Measurements from ENCODE around the gene PARD3B. TPM values are rescaled to one million over a fixed set of nuclear protein-coding genes. Genes with fewer than 3 reads are reported as not detected.

Gene PARD3B
- total and polyA plus RNA-seq, 5 donors = 3.0 to 18.6 (median 15.6) TPM

DNA sequence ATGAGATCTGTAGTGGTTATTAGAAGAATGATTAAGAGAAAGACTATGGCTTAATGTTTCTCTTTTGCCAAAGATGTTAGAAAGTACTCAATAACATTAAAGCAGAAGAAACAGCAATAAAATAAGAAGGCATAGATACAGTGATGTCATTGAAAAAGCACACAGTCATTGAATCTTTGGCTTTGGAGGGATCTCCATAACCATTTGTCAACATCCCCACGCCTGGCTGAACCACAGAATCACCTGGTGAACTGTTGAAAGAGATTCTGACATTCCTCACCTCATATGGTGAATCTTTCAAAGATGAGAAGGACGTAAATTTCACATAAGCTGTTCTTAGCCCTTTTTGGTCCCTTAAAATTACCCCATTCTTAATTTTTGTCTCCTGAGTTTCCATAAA lies 812.5 kb downstream of the PARD3B start:
- Histone ChIP-seq H3K4me1 (ENCODE audit: control insufficient read depth, insufficient read depth, low read length) (no peaks in the 10 kb centered on the region), H3K9me3 (ENCODE audit: control insufficient read depth, low read length) (no peaks in the 10 kb centered on the region), H3K27me3 (ENCODE audit: control insufficient read depth, insufficient read depth) (no peaks in the 10 kb centered on the region), H3K4me3 (ENCODE audit: low read length) (no peak overlapping the region), H3K27ac (ENCODE audit: low read length) (no peak overlapping the region)
- no peak for ATAC-seq
- intact Hi-C loops (cut with DNase I) = no loop called here
- DNase-seq = no peak
- 54% methylated on average over 2 of the region's 2 CpGs for WGBS

DNA sequence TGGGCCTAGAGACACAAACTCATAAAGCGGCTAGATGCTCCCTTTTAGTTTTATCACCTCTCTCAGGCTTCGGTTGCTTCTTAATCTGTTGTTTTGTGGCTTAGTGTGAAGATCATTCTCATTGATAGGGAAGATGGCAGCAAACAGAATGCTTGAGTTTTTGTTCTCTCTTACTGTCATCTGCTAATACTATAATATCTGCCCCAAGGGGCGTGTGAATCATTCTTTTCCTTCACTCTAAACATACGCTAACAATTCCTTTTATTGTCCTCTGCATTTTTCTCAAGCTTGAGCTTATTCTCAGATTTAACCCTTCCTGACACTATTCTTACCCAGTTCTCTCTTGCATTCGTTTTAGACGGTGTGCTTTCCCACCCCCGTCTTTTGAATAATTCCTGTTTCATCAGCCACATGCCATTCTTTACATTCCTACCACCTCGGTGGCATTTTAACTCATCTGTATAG lies 813.1 kb downstream of the PARD3B start:
- intact Hi-C loops (cut with DNase I) = no loop called here
- Histone ChIP-seq H3K9me3 (ENCODE audit: control insufficient read depth, low read length) (no peaks in the 10 kb centered on the region), H3K27me3 (ENCODE audit: control insufficient read depth, insufficient read depth) (no peaks in the 10 kb centered on the region), H3K4me3 (ENCODE audit: low read length) (no peak overlapping the region), H3K27ac (ENCODE audit: low read length) (no peak overlapping the region), H3K4me1 (ENCODE audit: control insufficient read depth, insufficient read depth, low read length) (no peaks in the 10 kb centered on the region)
- DNase-seq (no peak), ATAC-seq (no peak)
- WGBS = 63% methylated on average over 8 of the region's 8 CpGs

DNA sequence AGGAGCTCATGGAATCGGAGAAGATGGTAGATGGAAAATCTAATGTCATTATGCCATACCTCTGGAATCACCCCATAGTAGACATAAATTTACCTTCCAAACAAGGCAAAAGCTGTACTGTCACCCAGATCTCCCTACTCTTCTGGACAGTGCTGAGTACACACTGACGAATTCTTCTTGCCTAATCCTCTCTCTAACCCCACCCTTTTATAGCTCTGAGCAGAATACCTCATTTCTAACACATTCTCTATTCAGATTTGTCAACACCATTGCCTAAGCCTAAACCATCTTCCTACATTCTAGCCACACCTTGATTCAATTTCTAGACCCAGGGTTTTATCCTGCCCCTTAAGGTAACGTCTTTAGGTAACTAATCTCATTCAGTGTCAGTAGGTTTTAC lies 816.0 kb downstream of the PARD3B start:
- Histone ChIP-seq H3K27me3 (ENCODE audit: control insufficient read depth, insufficient read depth) (no peaks in the 10 kb centered on the region), H3K27ac (ENCODE audit: low read length) (no peak overlapping the region), H3K4me3 (ENCODE audit: low read length) (no peak overlapping the region), H3K9me3 (ENCODE audit: control insufficient read depth, low read length) (no peaks in the 10 kb centered on the region), H3K4me1 (ENCODE audit: control insufficient read depth, insufficient read depth, low read length) (no peaks in the 10 kb centered on the region)
- intact Hi-C loops (cut with DNase I) = no loop called here
- whole genome bisulfite sequencing = 89% methylated on average over 3 of the region's 3 CpGs
- ATAC-seq (no peak), DNase-seq (no peak)

DNA sequence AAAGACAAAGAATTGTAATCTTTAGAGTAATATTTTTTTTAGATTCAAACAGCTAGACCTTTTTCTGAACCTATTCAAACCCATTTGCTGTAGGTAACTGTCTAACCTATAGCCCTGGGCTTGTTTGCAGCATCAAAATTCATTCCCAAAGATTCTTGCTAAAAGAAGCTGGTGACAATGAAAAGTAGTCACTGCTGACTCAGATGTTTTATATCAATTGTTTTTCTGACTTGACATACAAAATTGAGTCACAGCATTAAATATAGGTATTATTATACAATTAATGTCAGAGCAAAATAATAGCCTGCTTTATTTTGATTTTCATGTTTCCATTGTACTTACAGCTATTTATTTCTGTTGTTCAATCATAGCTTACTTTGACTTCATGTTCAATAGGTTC lies 816.7 kb downstream of the PARD3B start:
- intact Hi-C loops (cut with DNase I) = no loop called here
- Histone ChIP-seq H3K4me3 (ENCODE audit: low read length) (no peak overlapping the region), H3K27ac (ENCODE audit: low read length) (no peak overlapping the region), H3K9me3 (ENCODE audit: control insufficient read depth, low read length) (no peaks in the 10 kb centered on the region), H3K4me1 (ENCODE audit: control insufficient read depth, insufficient read depth, low read length) (no peaks in the 10 kb centered on the region), H3K27me3 (ENCODE audit: control insufficient read depth, insufficient read depth) (no peaks in the 10 kb centered on the region)
- no peak for DNase-seq
- no peak for ATAC-seq

DNA sequence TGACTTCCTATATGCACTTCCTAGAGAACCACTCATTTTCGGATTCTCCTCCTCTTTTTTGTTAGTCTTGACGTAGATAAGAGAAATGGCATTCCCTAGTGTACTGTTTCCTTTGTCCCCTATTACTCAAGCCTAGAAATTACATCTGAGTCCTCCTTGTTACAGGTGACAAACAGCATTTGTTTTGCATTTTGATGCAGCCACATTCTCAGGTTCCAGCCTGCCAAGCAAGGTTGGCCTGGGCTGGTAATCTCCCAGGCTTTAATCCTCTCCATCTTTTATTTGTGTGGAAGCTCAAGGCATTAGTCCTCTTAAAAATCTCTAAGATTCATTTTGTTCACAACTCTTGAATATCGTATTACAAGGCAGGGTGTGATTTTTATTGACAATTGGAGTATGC lies 819.0 kb downstream of the PARD3B start:
- no peaks in the 10 kb centered on the region for H3K27me3 ChIP-seq (ENCODE audit: control insufficient read depth, insufficient read depth)
- H3K27ac ChIP-seq (ENCODE audit: low read length) = no peak overlapping the region
- intact Hi-C loops (cut with DNase I) = no loop called here
- no peaks in the 10 kb centered on the region for H3K4me1 ChIP-seq (ENCODE audit: control insufficient read depth, insufficient read depth, low read length)
- no peak for ATAC-seq
- WGBS = 76% methylated on average over 3 of the region's 3 CpGs
- DNase-seq = no peak
- no peaks in the 10 kb centered on the region for H3K9me3 ChIP-seq (ENCODE audit: control insufficient read depth, low read length)
- H3K4me3 ChIP-seq (ENCODE audit: low read length) = no peak overlapping the region

DNA sequence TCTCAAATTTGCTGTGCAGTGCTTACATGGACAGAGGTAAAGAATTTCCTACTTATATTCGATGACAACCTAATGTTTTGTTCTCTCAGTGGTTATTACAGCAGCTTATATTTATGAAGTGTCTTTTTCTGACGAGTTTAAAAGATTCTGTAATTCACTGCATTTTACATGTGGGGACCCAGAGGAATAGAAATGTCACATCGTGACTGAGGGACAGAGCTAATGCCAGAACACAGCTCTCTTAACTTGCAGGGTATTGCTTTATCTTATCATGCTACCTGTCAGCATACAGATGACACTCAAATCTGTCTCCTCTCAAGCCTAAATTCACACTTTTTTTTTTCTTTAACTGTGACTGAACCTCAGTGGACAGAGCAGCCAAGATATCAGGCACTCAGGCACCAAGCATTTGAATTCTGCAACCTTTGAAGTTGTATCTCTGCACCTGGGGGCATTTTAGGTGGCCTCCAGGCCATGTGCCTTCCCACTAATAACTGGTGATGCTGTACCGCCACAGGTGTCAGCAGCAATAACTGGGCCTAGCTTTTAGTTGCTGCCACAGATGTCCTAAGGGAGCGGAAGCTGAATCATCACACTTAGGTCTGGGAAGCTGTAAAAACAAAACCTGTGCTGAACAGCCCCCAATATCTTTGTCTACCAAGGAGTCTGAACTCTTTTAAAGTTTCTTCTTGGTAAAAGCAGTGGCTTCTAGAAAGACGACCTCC lies 821.2 kb downstream of the PARD3B start:
- WGBS = 68% methylated on average over 6 of the region's 6 CpGs
- Histone ChIP-seq H3K4me1 (ENCODE audit: control insufficient read depth, insufficient read depth, low read length) (no peaks in the 10 kb centered on the region), H3K4me3 (ENCODE audit: low read length) (no peak overlapping the region), H3K9me3 (ENCODE audit: control insufficient read depth, low read length) (no peaks in the 10 kb centered on the region), H3K27me3 (ENCODE audit: control insufficient read depth, insufficient read depth) (no peaks in the 10 kb centered on the region), H3K27ac (ENCODE audit: low read length) (no peak overlapping the region)
- DNase-seq (no peak), ATAC-seq (peak in 1 of 2 donors; percentile 59)
- intact Hi-C loops (cut with DNase I) = no loop called here

DNA sequence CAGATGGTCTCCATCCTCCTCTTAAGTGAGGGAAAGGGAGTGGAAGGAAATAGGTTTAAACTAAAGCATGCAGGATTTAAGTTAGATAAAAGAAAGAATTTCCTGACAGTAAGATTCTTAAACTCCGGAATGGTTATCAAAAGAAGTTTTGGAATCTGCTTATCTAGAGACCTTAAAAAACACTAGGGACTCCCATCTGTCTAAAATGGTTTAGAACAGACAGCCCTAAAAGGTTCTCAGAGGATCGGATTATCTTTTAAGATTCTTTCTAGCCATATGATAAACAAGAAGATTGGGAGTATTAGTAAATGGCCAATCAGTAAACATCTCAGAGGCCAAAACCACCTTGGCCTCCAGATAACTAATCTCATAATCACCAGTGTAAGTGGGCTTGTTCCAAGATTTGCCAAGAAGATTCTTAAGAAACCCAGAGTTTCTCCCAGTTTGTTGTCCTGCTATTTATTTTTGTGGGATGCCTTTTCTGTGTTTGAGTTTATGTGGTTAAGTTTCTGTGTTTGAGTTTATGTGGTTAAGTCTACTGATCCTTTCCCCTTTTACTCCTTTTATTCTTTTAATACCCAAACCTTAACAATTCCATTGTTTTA lies 822.2 kb downstream of the PARD3B start:
- 59% methylated on average over 2 of the region's 2 CpGs for WGBS
- no peaks in the 10 kb centered on the region for H3K9me3 ChIP-seq (ENCODE audit: control insufficient read depth, low read length)
- no peak overlapping the region for H3K27ac ChIP-seq (ENCODE audit: low read length)
- H3K4me3 ChIP-seq (ENCODE audit: low read length) = no peak overlapping the region
- no peaks in the 10 kb centered on the region for H3K27me3 ChIP-seq (ENCODE audit: control insufficient read depth, insufficient read depth)
- DNase-seq (no peak), ATAC-seq (no peak)
- no peaks in the 10 kb centered on the region for H3K4me1 ChIP-seq (ENCODE audit: control insufficient read depth, insufficient read depth, low read length)
- intact Hi-C loops (cut with DNase I) = no loop called here

DNA sequence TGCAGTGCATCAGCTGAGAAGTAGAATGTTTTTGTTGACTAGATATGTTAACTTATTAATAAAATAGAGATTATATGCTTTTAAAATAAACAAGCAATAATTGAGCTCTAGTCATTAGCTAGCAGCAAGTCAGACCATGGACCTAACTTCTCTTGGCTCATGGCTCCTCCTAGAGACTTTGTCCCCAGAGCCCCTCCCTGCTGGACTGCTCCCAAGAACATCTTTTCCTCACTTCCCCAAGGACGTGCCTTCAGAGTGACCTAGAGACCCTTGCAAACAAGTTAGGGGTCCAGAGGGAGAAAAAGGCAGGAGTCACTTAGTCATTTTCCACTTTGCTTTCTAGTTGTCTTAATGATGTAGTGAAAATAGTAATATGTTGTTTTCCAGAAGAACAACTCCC lies 824.5 kb downstream of the PARD3B start:
- no peaks in the 10 kb centered on the region for H3K9me3 ChIP-seq (ENCODE audit: control insufficient read depth, low read length)
- intact Hi-C loops (cut with DNase I) = no loop called here
- WGBS = 11% methylated on average over 1 of the region's 1 CpG
- no peaks in the 10 kb centered on the region for H3K4me1 ChIP-seq (ENCODE audit: control insufficient read depth, insufficient read depth, low read length)
- no peak overlapping the region for H3K27ac ChIP-seq (ENCODE audit: low read length)
- no peaks in the 10 kb centered on the region for H3K27me3 ChIP-seq (ENCODE audit: control insufficient read depth, insufficient read depth)
- no peak overlapping the region for H3K4me3 ChIP-seq (ENCODE audit: low read length)
- DNase-seq (no peak), ATAC-seq (no peak)

DNA sequence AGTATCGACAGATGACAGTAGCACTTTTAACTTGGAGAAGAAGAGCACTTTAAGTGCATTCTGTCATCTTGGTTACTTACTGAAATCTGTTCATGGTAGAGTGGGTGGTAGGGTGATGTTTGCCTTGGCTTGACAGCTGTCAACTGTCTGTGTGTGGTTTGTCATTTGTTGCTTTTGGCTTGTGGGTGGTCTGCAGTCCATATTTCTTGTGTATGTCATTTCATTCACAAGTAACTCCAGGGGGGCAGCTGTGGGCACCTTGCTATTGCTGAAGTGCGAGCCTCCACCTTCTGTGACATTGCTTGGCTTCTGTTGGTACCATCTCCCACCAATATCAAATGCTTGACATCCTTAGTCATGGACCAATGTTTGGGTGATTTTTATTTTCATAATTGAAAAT lies 825.5 kb downstream of the PARD3B start:
- DNase-seq = no peak
- Histone ChIP-seq H3K4me1 (ENCODE audit: control insufficient read depth, insufficient read depth, low read length) (no peaks in the 10 kb centered on the region), H3K4me3 (ENCODE audit: low read length) (no peak overlapping the region), H3K27ac (ENCODE audit: low read length) (no peak overlapping the region), H3K27me3 (ENCODE audit: control insufficient read depth, insufficient read depth) (no peaks in the 10 kb centered on the region), H3K9me3 (ENCODE audit: control insufficient read depth, low read length) (no peaks in the 10 kb centered on the region)
- intact Hi-C loops (cut with DNase I) = no loop called here
- ATAC-seq = no peak
- WGBS = 91% methylated on average over 2 of the region's 2 CpGs

DNA sequence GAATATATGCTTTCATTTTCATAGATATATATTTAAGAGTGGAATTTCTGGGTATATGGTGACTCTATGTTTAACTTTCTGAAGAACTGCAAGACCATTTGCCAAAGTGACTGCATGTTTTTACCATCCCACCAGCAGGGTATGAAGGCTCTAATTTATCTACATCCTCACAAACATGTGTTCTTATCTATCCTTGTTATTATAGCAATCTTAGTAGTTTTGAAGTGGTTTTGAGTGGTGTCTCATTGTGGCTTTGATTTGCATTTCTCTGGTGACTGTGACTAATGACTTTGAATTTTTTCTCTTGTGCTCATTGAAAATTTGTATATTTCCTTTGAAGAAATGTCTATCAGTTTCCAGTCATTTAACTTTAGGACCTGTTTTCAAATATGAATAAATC lies 826.9 kb downstream of the PARD3B start:
- no peak for DNase-seq
- no peak overlapping the region for H3K4me3 ChIP-seq (ENCODE audit: low read length)
- no peaks in the 10 kb centered on the region for H3K9me3 ChIP-seq (ENCODE audit: control insufficient read depth, low read length)
- ATAC-seq = no peak
- no peaks in the 10 kb centered on the region for H3K4me1 ChIP-seq (ENCODE audit: control insufficient read depth, insufficient read depth, low read length)
- intact Hi-C loops (cut with DNase I) = no loop called here
- H3K27me3 ChIP-seq (ENCODE audit: control insufficient read depth, insufficient read depth) = no peaks in the 10 kb centered on the region
- no peak overlapping the region for H3K27ac ChIP-seq (ENCODE audit: low read length)

DNA sequence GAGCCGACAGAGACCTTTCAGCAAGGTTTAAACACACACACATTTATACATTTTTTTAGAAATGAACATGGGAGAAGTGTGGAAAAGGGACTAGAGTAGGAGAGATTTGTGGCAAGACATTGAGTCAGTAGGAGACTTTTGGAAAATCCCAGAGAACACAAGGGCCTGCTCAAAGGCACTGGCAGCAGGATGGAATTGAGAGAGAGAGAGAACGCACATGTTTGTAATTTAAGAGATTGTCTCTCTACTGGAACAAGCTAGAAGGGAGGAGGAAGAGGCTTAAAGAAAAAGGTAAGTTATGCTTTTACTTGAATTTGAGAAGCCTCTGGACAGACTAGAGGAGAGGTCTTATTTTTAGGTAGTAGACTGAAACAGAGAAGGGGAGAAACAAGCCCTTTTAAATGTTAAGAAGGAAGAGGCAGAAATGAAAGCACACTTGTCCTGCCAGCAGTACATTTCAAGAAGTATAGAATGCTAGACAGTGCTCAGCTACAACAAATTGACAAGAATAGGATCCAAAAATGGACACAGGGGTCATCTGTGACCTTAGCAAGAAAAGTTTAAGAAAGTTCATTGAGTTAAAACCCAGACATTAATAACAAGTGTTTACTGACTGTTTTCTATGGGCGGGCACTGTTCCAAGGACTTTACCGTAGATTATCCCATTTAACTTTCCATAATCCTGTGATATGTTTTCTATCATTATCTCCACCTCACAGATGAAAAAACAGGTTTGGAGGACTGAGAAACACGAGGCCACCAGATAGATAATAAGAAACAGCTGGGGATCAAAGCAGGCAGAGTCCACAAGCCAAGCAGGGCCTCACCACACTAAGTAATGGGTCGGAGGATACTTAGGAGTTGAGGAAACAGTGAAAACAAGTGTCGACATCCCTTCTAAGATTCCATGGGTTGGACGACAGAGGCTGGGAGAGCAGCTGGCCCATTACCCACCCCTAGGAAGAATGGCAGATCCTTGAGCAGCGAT lies 830.5 kb downstream of the PARD3B start:
- WGBS = 73% methylated on average over 9 of the region's 9 CpGs
- DNase-seq = no peak
- H3K27ac ChIP-seq (ENCODE audit: low read length) = no peak overlapping the region

More for the DNA sequence above, 830.5 kb downstream of the PARD3B start:
- ATAC-seq = no peak
- H3K27me3 ChIP-seq (ENCODE audit: control insufficient read depth, insufficient read depth) = no peaks in the 10 kb centered on the region
- H3K9me3 ChIP-seq (ENCODE audit: control insufficient read depth, low read length) = no peaks in the 10 kb centered on the region
- H3K4me1 ChIP-seq (ENCODE audit: control insufficient read depth, insufficient read depth, low read length) = no peaks in the 10 kb centered on the region
- no peak overlapping the region for H3K4me3 ChIP-seq (ENCODE audit: low read length)
- intact Hi-C loops (cut with DNase I) = no loop called here

Measured in right cardiac atrium (tissue), 5 donors.